GM21528 (cell line): Measurements from ENCODE around the gene INSIG2.

Experiments
- ATAC-seq: cut with Tn5 transposase; IDR thresholded peaks from one replicate; pipeline ENCODE4 v1.9.1; 2021; ENCODE audit warnings: mild to moderate bottlenecking, moderate library complexity; ENCODE audit not compliant: unreplicated experiment, low FRiP score

INSIG2 gene

GRCh38 chr2:118123561-118124232, 35.4 kb downstream of the INSIG2 start:
- ATAC-seq: no peak

GRCh38 chr2:118124288-118124891, 36.1 kb downstream of the INSIG2 start:
- ATAC-seq: no peak

GRCh38 chr2:118127250-118127649, 39.0 kb downstream of the INSIG2 start:
- ATAC-seq: no peak

- ATAC-seq: no peak
These were observed 40.6 kb downstream of the INSIG2 start for GRCh38 chr2:118128826-118129225.

GRCh38 chr2:118130385-118130784, 42.1 kb downstream of the INSIG2 start:
- ATAC-seq: no peak

GRCh38 chr2:118131771-118132170, 43.5 kb downstream of the INSIG2 start:
- no peak for ATAC-seq

- ATAC-seq: no peak
These were observed 45.6 kb downstream of the INSIG2 start for GRCh38 chr2:118133916-118134315.

GRCh38 chr2:118134650-118135049, 46.4 kb downstream of the INSIG2 start:
- no peak for ATAC-seq

- ATAC-seq: no peak
These were observed 56.9 kb downstream of the INSIG2 start for GRCh38 chr2:118145207-118145606.

- no peak for ATAC-seq
These were observed 57.5 kb downstream of the INSIG2 start for GRCh38 chr2:118145806-118146205.

GRCh38 chr2:118146315-118147283, 58.3 kb downstream of the INSIG2 start:
- no peak for ATAC-seq

GRCh38 chr2:118148133-118148532, 59.9 kb downstream of the INSIG2 start:
- no peak for ATAC-seq

GRCh38 chr2:118148809-118149208, 60.5 kb downstream of the INSIG2 start:
- no peak for ATAC-seq

GRCh38 chr2:118150294-118150693, 62.0 kb downstream of the INSIG2 start:
- no peak for ATAC-seq

- ATAC-seq: no peak
These were observed 63.6 kb downstream of the INSIG2 start for GRCh38 chr2:118151831-118152230.

GRCh38 chr2:118153433-118153832, 65.2 kb downstream of the INSIG2 start:
- ATAC-seq: no peak

GRCh38 chr2:118154176-118154575, 65.9 kb downstream of the INSIG2 start:
- ATAC-seq: no peak
